ENCODE results near the gene SYT9.
"Not testable (repeated sequence)": the region's sequence is repeated elsewhere in the genome, so short reads cannot be mapped to it uniquely, and the experiment has no call there.

Gene SYT9

DNA sequence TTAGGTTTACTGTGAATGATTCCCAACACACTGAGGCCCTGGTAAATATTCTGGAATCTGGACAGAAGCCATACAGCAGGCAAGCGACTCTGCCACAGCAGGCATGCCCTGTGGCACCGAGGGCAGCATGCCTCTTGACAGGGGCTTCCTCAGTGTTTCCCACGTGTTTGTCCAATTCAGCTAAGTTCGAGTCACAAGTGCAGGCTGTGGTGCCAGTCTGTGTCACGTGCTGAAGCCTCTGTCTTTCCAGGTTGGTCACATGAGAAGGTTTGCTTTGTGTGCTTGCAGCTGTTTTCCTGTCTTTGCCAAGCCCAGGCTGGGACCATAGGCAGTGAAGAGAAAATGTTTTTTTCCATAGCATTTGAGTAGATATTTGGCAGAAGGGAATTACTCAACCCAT lies 259.7 kb downstream of the SYT9 start:
- no peak for DNase-seq

DNA sequence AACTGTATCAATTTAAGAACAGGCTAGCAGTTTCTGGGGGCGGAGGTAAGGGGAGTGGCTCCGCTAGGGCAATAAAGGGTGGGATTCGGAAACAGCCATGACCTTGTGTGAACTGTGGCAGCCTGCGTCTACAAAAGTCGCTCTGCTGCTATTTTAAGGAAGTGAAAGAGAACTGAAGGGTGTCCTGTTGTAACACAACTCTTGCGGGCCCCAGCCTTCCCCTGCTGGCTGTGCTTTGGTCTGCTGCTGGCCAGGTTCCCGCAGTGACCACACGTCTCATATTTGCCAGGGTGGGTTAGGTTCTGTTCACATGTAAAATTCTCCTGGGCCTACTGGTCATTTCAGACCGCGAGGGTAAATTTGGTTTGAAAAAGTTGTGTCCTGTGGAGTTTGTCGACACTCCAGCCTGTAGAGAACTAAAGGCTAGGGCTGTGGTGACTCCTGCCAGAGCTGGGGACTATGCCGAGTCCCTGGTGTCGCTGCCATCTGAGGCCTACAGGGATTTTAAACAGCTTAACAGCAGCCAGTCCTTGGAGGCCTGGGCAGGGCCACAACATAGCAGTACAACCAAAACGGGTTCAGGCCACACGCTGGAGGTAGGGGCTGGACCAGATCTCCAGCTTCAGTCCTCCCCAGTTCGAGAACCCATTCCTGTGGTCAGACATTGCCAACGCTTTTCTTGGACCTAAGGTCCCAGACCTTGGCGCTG lies 261.0 kb downstream of the SYT9 start:
- DNase-seq, result no peak

DNA sequence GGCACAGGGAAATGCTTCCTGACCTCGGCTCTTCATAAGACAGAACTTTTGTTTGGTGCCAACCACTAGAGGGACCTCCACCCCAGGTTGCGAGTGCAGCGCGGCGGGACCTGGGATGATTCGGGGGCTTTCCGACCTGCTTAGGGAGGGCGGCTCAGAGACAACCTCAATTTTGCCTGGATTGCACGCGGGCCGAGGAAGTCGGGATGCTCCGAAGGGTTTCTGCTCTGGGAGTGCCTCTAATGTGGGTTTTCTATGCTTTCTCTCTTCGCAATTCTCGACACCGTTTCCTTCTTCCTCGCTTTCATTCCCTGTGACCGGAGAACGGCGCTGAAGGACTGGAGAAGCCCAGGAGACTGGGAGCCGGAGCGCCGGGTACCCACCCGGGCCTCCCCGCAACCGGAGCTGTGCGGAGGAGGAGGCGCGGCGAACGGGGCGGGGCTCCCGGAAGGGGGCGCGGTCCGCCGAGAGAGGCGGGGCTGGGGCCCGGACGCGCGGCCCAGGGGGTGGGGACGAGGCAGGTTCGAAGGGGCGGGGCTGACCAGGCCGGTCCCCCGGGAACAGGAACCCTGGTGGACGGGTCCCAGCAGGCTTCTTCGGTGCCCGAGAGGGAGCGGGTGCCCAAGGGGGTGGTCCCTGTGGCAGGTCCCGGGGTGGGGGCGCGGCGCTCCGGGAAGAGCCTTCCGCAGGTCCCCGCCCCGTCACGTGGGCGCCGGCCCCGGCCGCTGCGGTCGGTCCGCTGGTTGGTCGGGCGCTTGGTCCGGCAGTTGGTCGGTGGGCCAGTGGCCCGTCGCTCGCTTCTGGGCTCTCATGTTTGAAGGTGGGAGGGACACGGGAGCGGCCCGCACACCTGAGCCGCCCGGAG lies 261.8 kb downstream of the SYT9 start, which contains the start of gene PPFIBP2:
TSS of gene PPFIBP2 (plus strand) at position 766 of the 865 bp plus-strand sequence. CDS start 35,477 bp downstream, outside the sequence.
- peak; percentile 67 to 79 for DNase-seq

- no peak for DNase-seq
Measured at GRCh38 chr11:7514099-7514591, 262.4 kb downstream of the SYT9 start.

DNA sequence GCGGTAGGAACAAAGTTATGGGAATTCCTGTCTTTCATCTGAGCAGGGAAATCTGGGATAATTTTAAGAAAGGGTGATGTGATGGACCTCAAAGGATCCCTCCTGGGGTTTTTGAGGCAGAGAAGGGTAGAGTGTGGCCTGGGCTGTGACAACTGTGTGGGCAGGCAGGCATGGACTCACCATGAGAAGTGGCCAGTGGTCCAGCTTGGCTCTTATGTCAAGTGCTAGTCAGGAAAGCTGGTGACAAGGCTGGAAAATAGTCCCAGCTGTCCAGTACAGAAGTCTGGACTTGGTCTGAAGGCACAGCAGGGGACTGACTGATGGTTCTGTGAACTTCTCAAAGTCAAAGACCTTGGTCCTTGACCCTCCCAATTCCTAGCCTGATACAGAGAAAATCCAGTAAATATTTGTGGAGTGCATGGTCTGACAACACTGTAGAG lies 263.8 kb downstream of the SYT9 start:
- no peak for DNase-seq

- DNase-seq, result no peak
Measured at GRCh38 chr11:7516475-7516874, 264.8 kb downstream of the SYT9 start.

DNA sequence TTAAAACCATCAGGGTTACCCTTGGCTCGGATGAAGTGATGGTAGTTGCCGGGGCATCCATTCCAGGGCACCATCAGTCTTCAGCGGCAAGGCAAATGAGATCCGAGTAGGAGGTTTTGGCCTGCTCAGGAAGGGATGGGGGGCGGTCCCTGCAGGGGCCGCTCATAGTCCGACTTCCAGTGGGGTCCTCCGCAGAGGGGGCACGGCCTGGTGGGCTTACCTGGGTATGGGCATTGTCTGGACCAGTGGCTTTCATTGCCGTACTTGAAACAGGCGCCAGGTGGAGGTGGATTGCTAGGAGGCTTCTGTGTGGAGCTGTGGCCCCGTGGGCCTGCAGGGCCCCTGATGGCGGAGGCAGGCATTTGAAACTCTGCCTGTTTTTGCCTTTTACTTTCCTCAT lies 266.0 kb downstream of the SYT9 start:
- not testable (repeated sequence) for DNase-seq
